CD14-positive monocyte (primary cell): Measurements from ENCODE around the gene ECSIT. TPM values are rescaled to one million over a fixed set of nuclear protein-coding genes. Genes with fewer than 3 reads are reported as not detected.
A peak's percentile ranks its signal among the peaks of the same experiment; 100 is the strongest.
"Not testable (repeated sequence)": the region's sequence is repeated elsewhere in the genome, so short reads cannot be mapped to it uniquely, and the experiment has no call there.

Experiments
- DNase-seq, 3 donors: peaks; one replicate each; pipeline ENCODE4 v3.0.0-alpha.2; 2011 to 2022
- H2AFZ ChIP-seq: 2 replicates; pipeline ENCODE4 v1.6.0; 2012; ENCODE audit warnings: mild to moderate bottlenecking, low read depth, low read length, inconsistent platforms; ENCODE audit not compliant: insufficient read depth, poor library complexity, severe bottlenecking
- H3K27ac ChIP-seq, 2 donors: 1 replicate in 1 of 2; 2 replicates in 1 of 2; pipeline ENCODE4 v1.5.1; 2012 to 2013; ENCODE audit warnings: low read length in 2 of 2, control low read depth in 1 of 2, inconsistent platforms in 1 of 2, low read depth in 1 of 2, mild to moderate bottlenecking in 1 of 2
- H3K27me3 ChIP-seq, 2 donors: one replicate each; pipeline versions ENCODE4 v1.6.0 to v1.6.1; 2011 to 2013; ENCODE audit warnings: low read length in 2 of 2; ENCODE audit not compliant: control insufficient read depth in 2 of 2, insufficient read depth in 2 of 2
- H3K36me3 ChIP-seq, 2 donors: replicated peaks in 1 of 2; 1 replicate in 1 of 2; 2 replicates in 1 of 2; pipeline versions ENCODE4 v1.5.1 to v1.6.1; 2012 to 2013; ENCODE audit warnings: low read length in 2 of 2, control low read depth in 1 of 2, inconsistent platforms in 1 of 2, mild to moderate bottlenecking in 1 of 2; ENCODE audit not compliant: insufficient read depth in 2 of 2, control insufficient read depth in 1 of 2
- H3K4me1 ChIP-seq, 2 donors: 1 replicate in 1 of 2; 2 replicates in 1 of 2; pipeline versions ENCODE4 v1.5.1 to v1.6.1; 2012 to 2013; ENCODE audit warnings: low read length in 2 of 2, control low read depth in 1 of 2, inconsistent platforms in 1 of 2, mild to moderate bottlenecking in 1 of 2, moderate library complexity in 1 of 2; ENCODE audit not compliant: insufficient read depth in 2 of 2, control insufficient read depth in 1 of 2
- H3K4me2 ChIP-seq: replicated peaks from 2 replicates; pipeline ENCODE3; 2012; ENCODE audit warnings: low read length, moderate library complexity, mild to moderate bottlenecking; ENCODE audit not compliant: poor library complexity, severe bottlenecking; ENCODE audit errors: extremely low read depth
- H3K4me3 ChIP-seq, 3 experiments: fragments of 200-600 bp in 1 of 3; sonication (generic) in 1 of 3; replicated peaks in 1 of 3; 1 replicate in 2 of 3; 2 replicates in 1 of 3; pipeline ENCODE4 v1.5.1; 2011 to 2013; ENCODE audit warnings: low read length in 3 of 3, mild to moderate bottlenecking in 3 of 3, control low read depth in 2 of 3, low read depth in 2 of 3, inconsistent platforms in 1 of 3, moderate library complexity in 1 of 3
- H3K79me2 ChIP-seq: 2 replicates; pipeline ENCODE4 v1.6.0; 2012; ENCODE audit warnings: mild to moderate bottlenecking, control low read depth, inconsistent platforms, low read length, moderate library complexity; ENCODE audit not compliant: insufficient read depth
- H3K9ac ChIP-seq: 2 replicates; pipeline ENCODE4 v1.6.0; 2017; ENCODE audit warnings: low read length, mild to moderate bottlenecking; ENCODE audit not compliant: insufficient read depth, poor library complexity, severe bottlenecking
- H3K9me3 ChIP-seq, 2 donors: replicated peaks in 1 of 2; 1 replicate in 1 of 2; 2 replicates in 1 of 2; pipeline versions ENCODE4 v1.5.1 to v1.6.1; 2012 to 2013; ENCODE audit warnings: low read length in 2 of 2, control low read depth in 1 of 2; ENCODE audit not compliant: control insufficient read depth in 1 of 2, insufficient read depth in 1 of 2
- H4K20me1 ChIP-seq: 2 replicates; pipeline ENCODE4 v1.6.0; 2012; ENCODE audit warnings: mild to moderate bottlenecking, low read length, control low read depth, moderate library complexity; ENCODE audit not compliant: insufficient read depth
- H3K27ac Mint-ChIP-seq, 7 donors: one replicate each; pipeline ENCODE4 v1.8.0; 2020; ENCODE audit warnings: mild to moderate bottlenecking in 7 of 7, mixed read lengths in 7 of 7, moderate library complexity in 6 of 7, inconsistent platforms in 2 of 7
- H3K27me3 Mint-ChIP-seq, 3 donors: one replicate each; pipeline ENCODE4 v1.8.0; 2021 to 2022; ENCODE audit warnings: low read depth in 3 of 3, mild to moderate bottlenecking in 3 of 3, mixed read lengths in 3 of 3, moderate library complexity in 3 of 3, inconsistent platforms in 1 of 3
- H3K36me3 Mint-ChIP-seq, 2 donors: one replicate each; pipeline ENCODE4 v1.8.0; 2020; ENCODE audit warnings: mixed read lengths in 2 of 2, inconsistent platforms in 1 of 2, mild to moderate bottlenecking in 1 of 2
- H3K4me1 Mint-ChIP-seq: one replicate; pipeline ENCODE4 v1.8.0; 2020; ENCODE audit warnings: mild to moderate bottlenecking, mixed read lengths
- H3K4me3 Mint-ChIP-seq, 2 donors: one replicate each; pipeline ENCODE4 v1.8.0; 2020; ENCODE audit warnings: mild to moderate bottlenecking in 2 of 2, mixed read lengths in 2 of 2, moderate library complexity in 1 of 2
- H3K9me3 Mint-ChIP-seq, 7 donors: one replicate each; pipeline ENCODE4 v1.8.0; 2020 to 2022; ENCODE audit warnings: mixed read lengths in 7 of 7, mild to moderate bottlenecking in 6 of 7, moderate library complexity in 6 of 7, inconsistent platforms in 2 of 7
- CTCF ChIP-seq: fragments of 200-600 bp; IDR thresholded peaks from one replicate; pipeline ENCODE4 v1.8.0; 2022; ENCODE audit warnings: antibody characterized with exemption, mild to moderate bottlenecking
- WGBS: methylation state at CpG from one replicate; pipeline ENCODE4 v1.1.5; 2013; ENCODE audit warnings: missing lambda C conversion rate; ENCODE audit not compliant: insufficient coverage; 5-methylcytosine and 5-hydroxymethylcytosine counted together
- intact Hi-C, 2 donors: fragments of 100-400 bp; cut with micrococcal nuclease; formaldehyde crosslinking; loops; one replicate each; pipeline versions ENCODE4 v1.15.0 to v1.15.1; 2023
- polyA plus RNA-seq, 3 donors: library from polyadenylated mRNA; depleted of rRNA in 1 of 3; unstranded in 2 of 3; stranded (reverse) in 1 of 3; fragments of 300-500 nt in 2 of 3; fragments of >200 nt in 1 of 3; fragmentation: Illumina TruSeq in 2 of 3; gene quantifications; 1 replicate in 2 of 3; 2 replicates in 1 of 3; pipeline ENCODE4 v1.2.3, GENCODE V29; 2012 to 2021

Gene ECSIT
- polyA plus RNA-seq, 3 donors: 26.4 to 31.6 (median 28.3) TPM

GRCh38 chr19:11478167-11479089, 50.5 kb downstream of the ECSIT start:
- 35% methylated on average over 13 of the region's 19 CpGs for WGBS
- peak overlapping the region; percentile 41 for H3K4me2 ChIP-seq
- H3K27ac ChIP-seq: no peak overlapping the region
- TF ChIP-seq CTCF: no peak
- peaks cover 7 to 21% of the 10 kb centered on the region in 2 donors for H3K9me3 ChIP-seq
- H3K4me3 Mint-ChIP-seq: peak overlapping the region; percentile 64 to 85
- H3K27me3 Mint-ChIP-seq: peaks cover 48 to 74% (median 58%) of the 10 kb centered on the region in 3 donors
- intact Hi-C loops: no loop called here
- peak overlapping the region in 4 of 7 donors; percentile 16 to 84 (median 55) for H3K27ac Mint-ChIP-seq
- peaks cover 23 to 57% of the 10 kb centered on the region in 2 donors for H3K27me3 ChIP-seq
- H3K79me2 ChIP-seq: no peaks in the 10 kb centered on the region
- peaks cover 24% of the 10 kb centered on the region for H3K4me1 Mint-ChIP-seq
- H3K9ac ChIP-seq: no peak overlapping the region
- peaks cover 5 to 7% of the 10 kb centered on the region in 2 donors for H3K36me3 Mint-ChIP-seq
- no peak overlapping the region for H3K4me3 ChIP-seq
- peaks cover 35 to 49% of the 10 kb centered on the region in 2 donors for H3K4me1 ChIP-seq
- DNase-seq: peak in 2 of 3 donors; percentile 10 to 31
- H3K9me3 Mint-ChIP-seq: peaks cover 5 to 22% (median 11%) of the 10 kb centered on the region in 7 donors
- H2AFZ ChIP-seq: no peak overlapping the region
- no peaks in the 10 kb centered on the region for H4K20me1 ChIP-seq
- H3K36me3 ChIP-seq: no peaks in the 10 kb centered on the region

GRCh38 chr19:11475861-11476260, 53.1 kb downstream of the ECSIT start:
- Mint-ChIP-seq H3K36me3 (peaks cover 0 to 3% of the 10 kb centered on the region in 2 donors), H3K27me3 (peaks cover 33 to 65% (median 39%) of the 10 kb centered on the region in 3 donors), H3K4me1 (peaks cover 12% of the 10 kb centered on the region), H3K27ac (no peak overlapping the region), H3K9me3 (peaks cover 0 to 7% (median 4%) of the 10 kb centered on the region in 7 donors), H3K4me3 (no peak overlapping the region)
- intact Hi-C loops: no loop called here
- Histone ChIP-seq H3K27me3 (peaks cover 12 to 36% of the 10 kb centered on the region in 2 donors), H2AFZ (no peak overlapping the region), H3K9me3 (peaks cover 0 to 9% of the 10 kb centered on the region in 2 donors), H4K20me1 (no peaks in the 10 kb centered on the region), H3K4me3 (no peak overlapping the region), H3K9ac (no peak overlapping the region), H3K4me2 (no peak overlapping the region), H3K79me2 (no peaks in the 10 kb centered on the region), H3K27ac (no peak overlapping the region), H3K4me1 (peaks cover 16 to 26% of the 10 kb centered on the region in 2 donors), H3K36me3 (no peaks in the 10 kb centered on the region)
- TF ChIP-seq CTCF: no peak
- DNase-seq: no peak
- 80% methylated on average over 2 of the region's 8 CpGs for WGBS

GRCh38 chr19:11475343-11475742, 53.6 kb downstream of the ECSIT start:
- H3K36me3 ChIP-seq, H3K9ac ChIP-seq, H3K9me3 ChIP-seq, H3K4me3 ChIP-seq, DNase-seq, H4K20me1 ChIP-seq, H3K9me3 Mint-ChIP-seq, H2AFZ ChIP-seq, H3K36me3 Mint-ChIP-seq, H3K4me2 ChIP-seq, H3K79me2 ChIP-seq, intact Hi-C loops, H3K4me3 Mint-ChIP-seq, H3K27ac ChIP-seq: not testable (repeated sequence)
- Mint-ChIP-seq H3K4me1 (peaks cover 12% of the 10 kb centered on the region), H3K27me3 (peaks cover 33 to 61% (median 38%) of the 10 kb centered on the region in 3 donors), H3K27ac (peak overlapping the region in 1 of 7 donors; percentile 63)
- WGBS: no CpG with 5 or more reads among the region's 3 CpGs
- Histone ChIP-seq H3K27me3 (peaks cover 10 to 34% of the 10 kb centered on the region in 2 donors), H3K4me1 (peaks cover 16 to 22% of the 10 kb centered on the region in 2 donors)
